Pancreas (tissue), 10 donors: ENCODE data around the gene SEC16A. TPM values are rescaled to one million over a fixed set of nuclear protein-coding genes. Genes with fewer than 3 reads are reported as not detected.
A peak's percentile ranks its signal among the peaks of the same experiment; 100 is the strongest.

ENCODE experiments used
- ATAC-seq, 4 donors: fragments of 200-7000 bp; cut with Tn5 transposase; one replicate each; pipeline versions ENCODE4 v1.8.0 to v1.9.1; 2020; ENCODE audit warnings: mild to moderate bottlenecking in 4 of 4, moderate library complexity in 4 of 4
- DNase-seq, 6 donors: peaks; one replicate each; pipeline ENCODE4 v3.0.0-alpha.2; 2020
- FAIRE-seq: peaks from 2 replicates; lab custom pipeline; 2012; peaks lifted over from hg19 to GRCh38; lab: Jason Lieb, UNC
- H3K27ac ChIP-seq, 4 donors: fragments of 200-600 bp; sonication (generic); 1 replicate in 3 of 4; 2 replicates in 1 of 4; pipeline versions ENCODE4 v1.5.0 to v1.8.0; 2020
- H3K27me3 ChIP-seq, 4 donors: fragments of 200-600 bp; one replicate each; pipeline ENCODE4 v1.8.0; 2021
- H3K36me3 ChIP-seq, 3 donors: fragments of 200-600 bp; sonication (generic) in 1 of 3; one replicate each; pipeline versions ENCODE4 v1.5.0 to v1.8.0; 2020 to 2021
- H3K4me1 ChIP-seq, 3 donors: fragments of 200-600 bp; one replicate each; pipeline ENCODE4 v1.8.0; 2021
- H3K4me3 ChIP-seq, 4 donors: fragments of 200-600 bp; sonication (generic) in 2 of 4; one replicate each; pipeline versions ENCODE4 v1.5.0 to v1.8.0; 2020 to 2021
- H3K9me3 ChIP-seq, 4 donors: fragments of 200-600 bp; one replicate each; pipeline ENCODE4 v1.8.0; 2021
- WGBS, 2 donors: extraction: QIAGEN DNeasy Blood & Tissue Kit; methylation state at CpG; one replicate each; pipeline ENCODE4 v1.1.7; 2013; 5-methylcytosine and 5-hydroxymethylcytosine counted together
- intact Hi-C, 3 donors: fragments of 100-400 bp; cut with DNase I; formaldehyde crosslinking; loops; one replicate each; pipeline versions ENCODE4 v1.11.1 to v1.14.2; 2022
- polyA plus RNA-seq, 2 donors: library from polyadenylated mRNA; stranded (reverse); fragments of 200-250 nt; gene quantifications; one replicate each; pipeline ENCODE4 v1.2.3, GENCODE V29; 2013
- total RNA-seq, 6 donors: library from RNA; stranded (reverse); fragmentation: NEBNext Ultra II Directional in 4 of 6; extraction: Animal tissue kit (Norgen Biotek cat#: 25700) in 4 of 6; gene quantifications; one replicate each; pipeline versions ENCODE4 v1.2.1 to v1.2.4, GENCODE V29; 2021 to 2023
- TF ChIP-seq, protein P1 (sequence below), 4 donors: fragments of 200-600 bp; sonication (generic) in 3 of 4; IDR thresholded peaks; one replicate each; pipeline versions ENCODE4 v1.5.0 to v1.8.0; 2021; ENCODE audit warnings: antibody characterized with exemption in 4 of 4
- donor health status: healthy with polysubstance abuse.
- donor health status: DM: no; HTN: no; CAD: no; lungs with moderate emphysema.
- donor health status: DM: no; HTN: no; CAD: no.
- donor health status: control.
- donor health status: control.
- donor health status: Bipolar disorder and iron deficiency.
- donor health status: DM: yes; HTN: yes; CAD: no.
- donor health status: DM: no; HTN: no; CAD: no.
- donor health status: DM: no; HTN: no; CAD: no.
- donor health status: DM: yes; HTN: yes; CAD: no.

Gene SEC16A
- total and polyA plus RNA-seq, 8 donors: 32.1 to 66.9 (median 40.8) TPM

GRCh38 chr9:136405481-136405880 lies 77.4 kb downstream of the SEC16A start:
- peaks cover 0 to 19% (median 6%) of the 10 kb centered on the region in 3 donors for H3K36me3 ChIP-seq

DNA sequence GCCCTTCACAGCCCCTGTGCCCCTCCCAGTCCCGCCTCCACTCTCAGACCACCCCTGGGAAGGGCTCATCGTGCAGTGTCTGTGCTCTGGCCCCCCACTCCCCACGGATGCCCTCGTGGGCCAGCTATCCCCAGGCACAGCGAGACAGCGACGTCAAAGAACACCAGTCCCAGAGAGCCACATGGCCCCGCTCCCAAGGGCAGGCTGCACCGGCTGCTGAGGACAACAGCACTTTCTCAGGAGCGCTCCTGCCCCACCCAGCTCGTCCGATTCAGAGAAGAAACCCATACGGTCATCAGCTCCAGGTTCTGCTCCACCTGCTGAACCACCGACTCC lies 78.1 kb downstream of the SEC16A start:
- peaks cover 0 to 19% (median 6%) of the 10 kb centered on the region in 3 donors for H3K36me3 ChIP-seq
- intact Hi-C loops: loop anchor here in 1 of 3 donors (5.0 kb wide), 1 partner anchor 228 kb away; no protein-coding TSS in a partner anchor
- no peak overlapping the region for H3K27ac ChIP-seq
- no peak for ATAC-seq
- peak in 1 of 6 donors; percentile 66 for DNase-seq
- FAIRE-seq: no peak
- 87 to 88% methylated on average over 14 of the region's 14 CpGs for WGBS, 2 donors
- peaks cover 0 to 10% (median 5%) of the 10 kb centered on the region in 3 donors for H3K4me1 ChIP-seq
- H3K27me3 ChIP-seq: no peaks in the 10 kb centered on the region
- no peak overlapping the region for H3K4me3 ChIP-seq
- H3K9me3 ChIP-seq: no peaks in the 10 kb centered on the region
- TF ChIP-seq, protein P1, sequence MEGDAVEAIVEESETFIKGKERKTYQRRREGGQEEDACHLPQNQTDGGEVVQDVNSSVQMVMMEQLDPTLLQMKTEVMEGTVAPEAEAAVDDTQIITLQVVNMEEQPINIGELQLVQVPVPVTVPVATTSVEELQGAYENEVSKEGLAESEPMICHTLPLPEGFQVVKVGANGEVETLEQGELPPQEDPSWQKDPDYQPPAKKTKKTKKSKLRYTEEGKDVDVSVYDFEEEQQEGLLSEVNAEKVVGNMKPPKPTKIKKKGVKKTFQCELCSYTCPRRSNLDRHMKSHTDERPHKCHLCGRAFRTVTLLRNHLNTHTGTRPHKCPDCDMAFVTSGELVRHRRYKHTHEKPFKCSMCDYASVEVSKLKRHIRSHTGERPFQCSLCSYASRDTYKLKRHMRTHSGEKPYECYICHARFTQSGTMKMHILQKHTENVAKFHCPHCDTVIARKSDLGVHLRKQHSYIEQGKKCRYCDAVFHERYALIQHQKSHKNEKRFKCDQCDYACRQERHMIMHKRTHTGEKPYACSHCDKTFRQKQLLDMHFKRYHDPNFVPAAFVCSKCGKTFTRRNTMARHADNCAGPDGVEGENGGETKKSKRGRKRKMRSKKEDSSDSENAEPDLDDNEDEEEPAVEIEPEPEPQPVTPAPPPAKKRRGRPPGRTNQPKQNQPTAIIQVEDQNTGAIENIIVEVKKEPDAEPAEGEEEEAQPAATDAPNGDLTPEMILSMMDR (IDR thresholded peaks at IDR 0.05): no peak

More at GRCh38 chr9:136405481-136405880, 77.4 kb downstream of the SEC16A start:
- 76 to 81% methylated on average over 7 of the region's 7 CpGs for WGBS, 2 donors
- Histone ChIP-seq H3K27me3 (no peaks in the 10 kb centered on the region), H3K9me3 (no peaks in the 10 kb centered on the region), H3K4me1 (peaks cover 0 to 10% (median 5%) of the 10 kb centered on the region in 3 donors), H3K4me3 (no peak overlapping the region), H3K27ac (no peak overlapping the region)
- FAIRE-seq (no peak), DNase-seq (no peak), ATAC-seq (no peak)
- TF ChIP-seq, protein P1 (IDR thresholded peaks at IDR 0.05): no peak
- intact Hi-C loops: no loop called here

GRCh38 chr9:136403915-136404800 lies 78.7 kb downstream of the SEC16A start:
- intact Hi-C loops: loop anchor here in 1 of 3 donors (5.0 kb wide), 1 partner anchor 228 kb away; no protein-coding TSS in a partner anchor
- Histone ChIP-seq H3K4me3 (no peak overlapping the region), H3K9me3 (no peaks in the 10 kb centered on the region), H3K27ac (no peak overlapping the region), H3K36me3 (peaks cover 0 to 19% (median 6%) of the 10 kb centered on the region in 3 donors), H3K27me3 (no peaks in the 10 kb centered on the region), H3K4me1 (peaks cover 0 to 5% (median under 1%) of the 10 kb centered on the region in 3 donors)
- ATAC-seq: no peak
- DNase-seq: peak in 1 of 6 donors; percentile 58
- TF ChIP-seq, protein P1 (IDR thresholded peaks at IDR 0.05): no peak
- 90 to 92% methylated on average over 32 of the region's 32 CpGs for WGBS, 2 donors
- no peak for FAIRE-seq

GRCh38 chr9:136403538-136403914 lies 79.3 kb downstream of the SEC16A start:
- DNase-seq (no peak), FAIRE-seq (no peak), ATAC-seq (no peak)
- Histone ChIP-seq H3K9me3 (no peaks in the 10 kb centered on the region), H3K27me3 (no peaks in the 10 kb centered on the region), H3K36me3 (peaks cover 0 to 19% (median 6%) of the 10 kb centered on the region in 3 donors), H3K27ac (no peak overlapping the region), H3K4me1 (peaks cover 0 to 9% (median 7%) of the 10 kb centered on the region in 3 donors), H3K4me3 (no peak overlapping the region)
- TF ChIP-seq, protein P1 (IDR thresholded peaks at IDR 0.05): no peak
- intact Hi-C loops: loop anchor here in 1 of 3 donors (5.0 kb wide), 1 partner anchor 229 kb away; no protein-coding TSS in a partner anchor
- 93 to 94% methylated on average over 5 of the region's 5 CpGs for WGBS, 2 donors
